ENCODE measurements around the gene POLR2F. TPM values are rescaled to one million over a fixed set of nuclear protein-coding genes. Genes with fewer than 3 reads are reported as not detected.

The POLR2F gene
- total RNA-seq, 2 donors from 2014 or later = 37.9 to 93.1 TPM

DNA sequence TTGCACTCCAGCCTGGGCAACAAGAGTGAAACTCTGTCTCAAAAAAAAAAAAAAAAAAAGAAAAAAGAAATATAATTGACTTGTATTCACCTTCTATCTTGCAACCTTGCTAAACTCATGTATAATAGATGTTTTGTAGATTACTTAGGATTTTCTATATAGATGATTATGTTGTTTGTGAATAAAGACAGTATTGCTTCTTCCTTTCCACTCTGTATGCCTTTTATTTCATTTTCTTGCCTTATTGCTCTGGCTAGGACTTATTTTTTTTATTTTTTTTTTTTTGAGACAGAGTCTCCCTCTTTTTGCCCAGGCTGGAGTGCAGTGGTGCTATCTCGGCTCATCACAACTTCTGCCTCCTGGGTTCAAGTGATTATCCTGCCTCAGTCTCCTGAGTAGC is 60.6 kb downstream of the POLR2F start:
- no peak overlapping the region for H3K27ac ChIP-seq
- ATAC-seq (ENCODE audit: insufficient number of reproducible peaks, low FRiP score, low read depth) = no peak

DNA sequence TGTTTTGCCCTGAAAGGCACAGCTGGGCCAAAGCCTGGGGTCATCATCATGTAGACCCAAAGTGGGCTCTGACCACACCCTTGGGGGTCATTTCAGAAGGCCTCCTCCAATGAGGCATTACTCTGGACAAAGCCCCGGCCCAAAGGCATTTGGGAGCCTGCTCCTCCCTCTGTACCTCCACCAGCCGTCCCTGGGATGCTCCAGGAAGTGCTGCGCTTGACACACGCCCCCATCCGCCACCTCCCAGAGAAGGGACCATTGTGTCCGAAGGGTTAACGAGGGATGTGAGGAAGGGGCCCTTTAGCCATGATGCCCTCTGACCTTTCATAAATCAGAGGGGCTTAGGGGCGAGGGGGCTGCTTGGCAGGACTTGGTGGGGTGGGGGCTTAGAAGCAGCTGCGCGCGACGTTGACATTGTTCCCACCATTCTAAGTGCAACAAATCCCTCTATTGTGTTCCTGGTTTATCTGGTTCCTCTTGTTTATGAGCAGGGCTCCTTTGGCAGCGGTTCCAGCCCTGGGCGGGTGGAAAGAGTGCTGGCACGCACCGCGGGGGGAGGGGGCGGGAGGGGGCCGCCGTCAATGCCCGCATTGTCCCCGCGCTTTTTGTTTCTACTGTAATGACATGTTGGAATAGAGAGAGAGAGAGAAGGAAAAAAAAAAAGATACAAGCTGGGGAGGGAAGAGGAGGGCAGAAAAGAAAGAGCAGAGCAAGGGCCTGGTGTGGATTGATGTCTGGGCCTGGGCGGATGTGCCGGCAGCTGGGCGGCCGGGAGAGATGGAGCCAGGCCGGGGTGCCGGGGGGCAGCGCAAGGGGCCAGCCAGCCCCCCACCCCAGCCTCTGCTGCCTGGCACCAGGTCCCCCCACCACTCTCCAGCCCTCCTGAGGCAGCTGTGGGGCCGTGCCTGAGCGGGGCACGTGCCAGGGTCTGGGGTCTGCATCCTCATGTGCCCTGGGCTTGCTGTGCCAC is 63.0 kb downstream of the POLR2F start:
- DNase-seq (ENCODE audit: low spot score) = no peak
- H3K4me1 ChIP-seq (ENCODE audit: control insufficient read depth in 1 of 2, low read depth in 2 of 2) = peaks cover 10 to 17% of the 10 kb centered on the region in 2 donors

More for the DNA sequence above, 60.6 kb downstream of the POLR2F start:
- peaks cover 10 to 17% of the 10 kb centered on the region in 2 donors for H3K4me1 ChIP-seq (ENCODE audit: control insufficient read depth in 1 of 2, low read depth in 2 of 2)
- H3K36me3 ChIP-seq = no peaks in the 10 kb centered on the region
- TF ChIP-seq, protein P1, sequence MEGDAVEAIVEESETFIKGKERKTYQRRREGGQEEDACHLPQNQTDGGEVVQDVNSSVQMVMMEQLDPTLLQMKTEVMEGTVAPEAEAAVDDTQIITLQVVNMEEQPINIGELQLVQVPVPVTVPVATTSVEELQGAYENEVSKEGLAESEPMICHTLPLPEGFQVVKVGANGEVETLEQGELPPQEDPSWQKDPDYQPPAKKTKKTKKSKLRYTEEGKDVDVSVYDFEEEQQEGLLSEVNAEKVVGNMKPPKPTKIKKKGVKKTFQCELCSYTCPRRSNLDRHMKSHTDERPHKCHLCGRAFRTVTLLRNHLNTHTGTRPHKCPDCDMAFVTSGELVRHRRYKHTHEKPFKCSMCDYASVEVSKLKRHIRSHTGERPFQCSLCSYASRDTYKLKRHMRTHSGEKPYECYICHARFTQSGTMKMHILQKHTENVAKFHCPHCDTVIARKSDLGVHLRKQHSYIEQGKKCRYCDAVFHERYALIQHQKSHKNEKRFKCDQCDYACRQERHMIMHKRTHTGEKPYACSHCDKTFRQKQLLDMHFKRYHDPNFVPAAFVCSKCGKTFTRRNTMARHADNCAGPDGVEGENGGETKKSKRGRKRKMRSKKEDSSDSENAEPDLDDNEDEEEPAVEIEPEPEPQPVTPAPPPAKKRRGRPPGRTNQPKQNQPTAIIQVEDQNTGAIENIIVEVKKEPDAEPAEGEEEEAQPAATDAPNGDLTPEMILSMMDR (IDR thresholded peaks at IDR 0.05) = no peak
- no peak for DNase-seq (ENCODE audit: low spot score)
- H3K9me3 ChIP-seq = no peaks in the 10 kb centered on the region
- H3K4me3 ChIP-seq = no peak overlapping the region
- H3K27me3 ChIP-seq (replicated peaks; ENCODE audit: insufficient read depth) = no peaks in the 10 kb centered on the region

DNA sequence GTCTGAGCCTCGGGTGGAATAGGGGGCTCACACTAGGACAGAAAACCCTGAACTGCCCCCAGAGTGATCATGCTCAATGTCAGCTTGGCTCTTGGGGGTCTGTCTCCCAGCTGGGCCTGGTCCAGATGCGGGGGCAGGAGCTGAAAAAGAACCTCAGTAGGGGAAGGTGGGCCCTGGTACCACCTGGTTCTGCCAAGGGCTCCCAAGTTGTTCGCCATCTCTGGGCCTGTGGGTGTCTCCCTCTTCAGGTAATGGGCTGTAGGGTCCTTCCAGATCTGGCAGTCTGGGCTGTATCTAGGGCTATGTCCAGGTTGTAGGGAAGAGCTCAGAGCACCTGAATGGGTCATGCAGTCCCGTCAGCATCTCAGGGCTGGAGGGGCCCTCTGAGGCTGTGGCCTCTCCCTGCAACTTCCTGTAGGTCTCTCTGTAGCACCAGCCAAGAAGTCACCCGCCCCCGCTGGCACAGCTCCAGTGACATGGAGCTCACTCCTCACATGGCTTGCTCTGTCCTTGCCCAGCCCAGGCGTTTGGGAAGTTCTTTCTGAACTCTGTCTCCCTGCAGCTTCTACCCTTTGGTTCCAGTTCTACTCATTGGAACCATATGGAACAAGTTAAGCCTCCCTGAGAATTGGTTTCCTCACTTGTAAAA is 63.9 kb downstream of the POLR2F start:
- no peak for DNase-seq (ENCODE audit: low spot score)
- no peak overlapping the region for H3K27ac ChIP-seq
- H3K36me3 ChIP-seq = no peaks in the 10 kb centered on the region
- H3K9me3 ChIP-seq = no peaks in the 10 kb centered on the region
- ATAC-seq (ENCODE audit: insufficient number of reproducible peaks, low FRiP score, low read depth) = no peak
- no peak overlapping the region for H3K4me3 ChIP-seq
- TF ChIP-seq, protein P1 (IDR thresholded peaks at IDR 0.05) = no peak
- H3K4me1 ChIP-seq (ENCODE audit: control insufficient read depth in 1 of 2, low read depth in 2 of 2) = peaks cover 10 to 17% of the 10 kb centered on the region in 2 donors
- H3K27me3 ChIP-seq (replicated peaks; ENCODE audit: insufficient read depth) = no peaks in the 10 kb centered on the region

More for the DNA sequence above, 63.0 kb downstream of the POLR2F start:
- H3K36me3 ChIP-seq = no peaks in the 10 kb centered on the region
- H3K27ac ChIP-seq = no peak overlapping the region
- no peaks in the 10 kb centered on the region for H3K9me3 ChIP-seq
- ATAC-seq (ENCODE audit: insufficient number of reproducible peaks, low FRiP score, low read depth) = no peak
- H3K27me3 ChIP-seq (replicated peaks; ENCODE audit: insufficient read depth) = no peaks in the 10 kb centered on the region
- TF ChIP-seq, protein P1 (IDR thresholded peaks at IDR 0.05) = no peak
- H3K4me3 ChIP-seq = peak overlapping the region; percentile 8

DNA sequence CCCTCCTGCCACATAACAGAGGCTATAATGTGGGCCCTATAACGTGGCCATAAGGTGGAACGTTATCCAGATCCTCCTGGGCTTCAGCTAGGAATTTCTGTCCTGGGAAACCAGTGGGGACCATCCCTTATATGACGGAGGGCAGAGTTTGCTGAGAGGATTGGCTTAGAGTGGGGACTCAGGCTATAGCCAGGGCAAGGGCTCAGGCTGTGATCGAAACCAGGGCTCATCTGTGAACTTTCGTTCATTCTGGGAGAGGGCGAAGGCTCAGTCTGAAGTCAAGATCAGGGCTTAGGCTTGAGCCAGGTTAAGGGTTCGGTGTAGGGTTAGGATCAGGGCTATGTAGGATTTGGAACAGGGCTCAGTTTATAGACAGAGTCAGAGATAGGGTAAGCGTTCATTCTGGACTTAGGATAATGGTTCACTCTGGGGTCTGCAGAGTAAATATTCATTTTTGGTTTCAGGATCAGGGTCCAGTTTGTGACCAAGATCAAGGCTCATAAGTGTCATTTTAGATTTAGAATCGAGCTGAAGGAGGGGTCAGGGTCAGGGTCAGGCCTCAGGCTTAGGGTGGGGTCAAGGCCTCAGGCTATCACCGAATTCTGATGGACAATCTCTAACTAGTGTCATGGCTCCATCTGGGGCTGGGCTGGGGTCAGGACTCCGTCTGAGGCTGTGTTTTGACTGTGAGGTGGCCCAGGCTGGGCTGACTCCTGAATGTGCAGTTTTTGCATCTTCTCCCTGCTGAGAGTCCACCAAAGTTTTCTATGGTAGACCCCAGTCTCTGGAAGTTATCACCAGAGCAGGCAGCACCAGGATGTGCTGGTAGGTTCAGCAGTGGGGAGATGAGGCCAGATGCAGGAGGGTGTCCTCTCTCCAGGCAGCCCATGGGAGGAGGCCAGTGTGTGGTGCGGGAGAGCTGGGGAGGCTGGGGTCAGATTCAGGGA is 64.7 kb downstream of the POLR2F start:
- Histone ChIP-seq H3K27ac (no peak overlapping the region), H3K27me3 (replicated peaks; ENCODE audit: insufficient read depth) (no peaks in the 10 kb centered on the region), H3K36me3 (no peaks in the 10 kb centered on the region), H3K9me3 (no peaks in the 10 kb centered on the region), H3K4me3 (no peak overlapping the region), H3K4me1 (ENCODE audit: control insufficient read depth in 1 of 2, low read depth in 2 of 2) (peaks cover 10 to 17% of the 10 kb centered on the region in 2 donors)
- ATAC-seq (ENCODE audit: insufficient number of reproducible peaks, low FRiP score, low read depth) (no peak), DNase-seq (ENCODE audit: low spot score) (no peak)
- TF ChIP-seq, protein P1 (IDR thresholded peaks at IDR 0.05) = no peak

Other genes starting within 250 kb of the POLR2F start
- gene GCAT, start 145.8 kb upstream of the POLR2F start, total RNA-seq = 10 to 100 TPM in 1 of 2 donors, 1 to 10 TPM in 1; 3.9 to 42.5 TPM
- not detected for gene GALR3, start 130.3 kb upstream of the POLR2F start, total RNA-seq
- gene ANKRD54, start 109.4 kb upstream of the POLR2F start, total RNA-seq = 10 to 100 TPM; 33.0 to 45.1 TPM
- 100 to 1,000 TPM; 224 to 226 TPM for gene EIF3L, start 104.3 kb upstream of the POLR2F start, total RNA-seq
- gene MICALL1, start 47.4 kb upstream of the POLR2F start, total RNA-seq = 10 to 100 TPM; 16.8 to 49.3 TPM
- not detected for gene C22orf23, start 98 bp upstream of the POLR2F start, total RNA-seq
- under 1 TPM; 0.49 to 0.95 TPM for gene SOX10, start 30.9 kb downstream of the POLR2F start, total RNA-seq
- 10 to 100 TPM; 33.9 to 56.2 TPM for gene PICK1, start 103.7 kb downstream of the POLR2F start, total RNA-seq
- gene SLC16A8, start 130.5 kb downstream of the POLR2F start, total RNA-seq = 1 to 10 TPM; 1.2 to 1.5 TPM
- 1 to 10 TPM in 1 of 2 donors, not detected in 1; 2.5 TPM for gene BAIAP2L2, start 157.0 kb downstream of the POLR2F start, total RNA-seq
- 10 to 100 TPM; 27.4 to 50.4 TPM for gene PLA2G6, start 228.1 kb downstream of the POLR2F start, total RNA-seq
- 100 to 1,000 TPM in 1 of 2 donors, 10 to 100 TPM in 1; 97.6 to 111 TPM for gene MAFF, start 248.3 kb downstream of the POLR2F start, total RNA-seq